ENCODE results near the gene NME5.
"Not testable (repeated sequence)": the region's sequence is repeated elsewhere in the genome, so short reads cannot be mapped to it uniquely, and the experiment has no call there.

The NME5 gene

DNA sequence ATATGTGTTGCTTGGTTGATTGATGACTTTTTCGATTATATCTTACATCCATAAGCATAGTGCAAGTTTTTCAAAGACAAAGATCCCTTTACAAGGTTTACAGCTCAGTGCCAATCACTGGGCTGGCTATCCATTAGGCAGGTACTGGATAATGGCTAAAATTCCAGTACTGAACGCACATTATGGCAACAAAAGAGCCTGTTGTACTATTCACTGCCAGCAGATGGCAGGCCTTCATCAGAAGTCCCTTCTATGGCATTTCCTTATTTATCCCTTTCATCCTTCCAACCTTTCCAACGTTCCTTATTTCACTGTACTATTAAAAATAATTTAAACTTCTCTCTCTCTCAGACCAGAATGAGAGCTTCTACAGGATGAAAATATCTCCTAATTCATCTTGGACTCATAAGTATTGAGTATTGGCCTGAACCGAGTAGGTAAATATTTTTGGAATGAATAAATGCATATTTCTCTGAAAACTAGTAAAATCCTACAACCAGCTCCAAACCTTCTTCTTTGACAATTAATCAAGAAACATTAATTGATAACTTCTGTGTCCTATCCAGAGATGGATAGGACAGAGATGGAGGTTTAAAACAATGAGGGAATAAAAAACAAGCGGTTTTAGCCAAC is 62.0 kb downstream of the NME5 start:
- DNase-seq = peak; percentile 68

DNA sequence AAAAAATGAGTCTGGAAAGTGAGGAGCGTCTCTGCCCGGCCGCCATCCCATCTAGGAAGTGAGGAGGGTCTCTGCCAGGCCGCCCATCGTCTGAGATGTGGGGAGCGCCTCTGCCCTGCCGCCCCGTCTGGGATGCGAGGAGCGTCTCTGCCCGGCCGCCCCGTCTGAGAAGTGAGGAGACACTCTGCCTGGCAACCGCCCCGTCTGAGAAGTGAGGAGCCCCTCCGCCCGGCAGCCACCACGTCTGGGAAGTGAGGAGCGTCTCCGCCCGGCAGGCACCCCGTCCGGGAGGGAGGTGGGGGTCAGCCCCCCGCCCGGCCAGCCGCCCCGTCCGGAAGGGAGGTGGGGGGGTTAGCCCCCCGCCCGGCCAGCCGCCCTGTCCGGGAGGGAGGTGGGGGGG is 69.2 kb downstream of the NME5 start:
- not testable (repeated sequence) for DNase-seq

- peak; percentile 84 for DNase-seq
These were observed 70.3 kb downstream of the NME5 start for GRCh38 chr5:138068742-138069600.

DNA sequence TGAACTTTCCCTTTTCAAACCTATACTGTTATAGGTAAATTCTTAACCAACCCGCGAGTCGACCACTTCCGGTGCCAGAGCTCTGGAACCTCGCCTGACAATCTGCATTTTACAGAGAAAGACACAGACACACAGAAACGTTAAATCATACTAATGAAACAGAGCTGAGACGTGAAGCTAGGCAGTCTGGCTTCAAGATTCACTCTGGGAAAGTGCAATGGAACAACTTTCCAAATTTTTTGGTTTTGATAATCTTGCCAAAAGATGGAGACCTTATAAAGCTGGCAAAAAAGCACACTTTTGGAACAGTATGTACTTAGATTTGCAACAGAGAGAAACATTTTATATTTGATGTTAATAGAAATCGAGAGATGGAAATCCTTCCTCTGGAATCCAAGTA is 71.3 kb downstream of the NME5 start:
- DNase-seq = no peak
